ENCODE measurements around the gene RIT2. TPM values are rescaled to one million over a fixed set of nuclear protein-coding genes. Genes with fewer than 3 reads are reported as not detected.
"Not testable (repeated sequence)": the region's sequence is repeated elsewhere in the genome, so short reads cannot be mapped to it uniquely, and the experiment has no call there.

RIT2 gene
- total and polyA plus RNA-seq, 3 donors from 2014 or later: 0.82 TPM; not detected in 2

DNA sequence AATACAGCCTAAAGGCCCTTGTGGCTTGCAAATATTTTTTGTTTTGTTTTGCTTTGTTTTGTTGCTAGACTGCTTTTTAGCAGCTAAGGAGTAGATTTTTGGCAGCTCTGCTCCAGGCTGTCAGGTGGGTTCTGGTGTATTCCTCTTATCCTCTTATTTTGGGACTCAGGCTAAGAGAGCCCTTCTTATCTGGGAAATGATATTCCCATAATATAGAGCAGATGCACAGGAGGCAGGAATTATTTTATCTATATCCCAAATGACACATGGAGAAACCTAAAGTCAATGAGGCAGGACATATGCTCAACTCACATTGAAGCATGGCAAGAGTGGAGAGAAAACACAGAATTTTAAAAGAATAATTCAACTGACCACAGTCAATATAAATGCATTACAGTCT is 369.6 kb downstream of the RIT2 start:
- H3K9me3 ChIP-seq: no peaks in the 10 kb centered on the region
- no peak overlapping the region for H3K4me3 ChIP-seq
- H3K36me3 ChIP-seq (ENCODE audit: low read depth, missing control alignments): no peaks in the 10 kb centered on the region
- no peak for TF ChIP-seq POLR2A (IDR thresholded peaks at IDR 0.05)
- TF ChIP-seq, protein P1, sequence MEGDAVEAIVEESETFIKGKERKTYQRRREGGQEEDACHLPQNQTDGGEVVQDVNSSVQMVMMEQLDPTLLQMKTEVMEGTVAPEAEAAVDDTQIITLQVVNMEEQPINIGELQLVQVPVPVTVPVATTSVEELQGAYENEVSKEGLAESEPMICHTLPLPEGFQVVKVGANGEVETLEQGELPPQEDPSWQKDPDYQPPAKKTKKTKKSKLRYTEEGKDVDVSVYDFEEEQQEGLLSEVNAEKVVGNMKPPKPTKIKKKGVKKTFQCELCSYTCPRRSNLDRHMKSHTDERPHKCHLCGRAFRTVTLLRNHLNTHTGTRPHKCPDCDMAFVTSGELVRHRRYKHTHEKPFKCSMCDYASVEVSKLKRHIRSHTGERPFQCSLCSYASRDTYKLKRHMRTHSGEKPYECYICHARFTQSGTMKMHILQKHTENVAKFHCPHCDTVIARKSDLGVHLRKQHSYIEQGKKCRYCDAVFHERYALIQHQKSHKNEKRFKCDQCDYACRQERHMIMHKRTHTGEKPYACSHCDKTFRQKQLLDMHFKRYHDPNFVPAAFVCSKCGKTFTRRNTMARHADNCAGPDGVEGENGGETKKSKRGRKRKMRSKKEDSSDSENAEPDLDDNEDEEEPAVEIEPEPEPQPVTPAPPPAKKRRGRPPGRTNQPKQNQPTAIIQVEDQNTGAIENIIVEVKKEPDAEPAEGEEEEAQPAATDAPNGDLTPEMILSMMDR (IDR thresholded peaks at IDR 0.05): no peak
- no peaks in the 10 kb centered on the region for H3K27me3 ChIP-seq
- H3K27ac ChIP-seq: no peak overlapping the region
- DNase-seq: no peak
- intact Hi-C loops (cut with DNase I; ENCODE audit: low total_unique reads): no loop called here
- no peaks in the 10 kb centered on the region for H3K4me1 ChIP-seq

DNA sequence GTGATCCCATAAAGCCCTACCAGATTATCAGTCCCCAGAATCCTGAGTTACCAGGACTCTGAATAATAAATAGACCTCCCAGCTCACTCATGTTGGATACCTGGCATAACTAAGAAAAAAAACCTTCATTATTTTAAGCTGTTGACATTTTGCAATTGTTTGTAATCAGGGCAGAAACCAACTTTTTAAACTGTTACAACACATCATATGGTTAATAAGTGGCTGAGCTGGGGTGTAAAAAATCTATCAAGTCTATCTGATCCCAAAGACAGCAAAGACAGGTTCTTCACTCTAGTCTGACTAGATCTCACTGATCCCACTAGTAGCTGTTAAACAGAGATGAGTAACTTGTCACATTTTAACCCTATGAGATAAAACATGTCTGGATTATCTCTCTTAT is 370.3 kb downstream of the RIT2 start:
- H3K36me3 ChIP-seq (ENCODE audit: low read depth, missing control alignments): no peaks in the 10 kb centered on the region
- intact Hi-C loops (cut with DNase I; ENCODE audit: low total_unique reads): no loop called here

DNA sequence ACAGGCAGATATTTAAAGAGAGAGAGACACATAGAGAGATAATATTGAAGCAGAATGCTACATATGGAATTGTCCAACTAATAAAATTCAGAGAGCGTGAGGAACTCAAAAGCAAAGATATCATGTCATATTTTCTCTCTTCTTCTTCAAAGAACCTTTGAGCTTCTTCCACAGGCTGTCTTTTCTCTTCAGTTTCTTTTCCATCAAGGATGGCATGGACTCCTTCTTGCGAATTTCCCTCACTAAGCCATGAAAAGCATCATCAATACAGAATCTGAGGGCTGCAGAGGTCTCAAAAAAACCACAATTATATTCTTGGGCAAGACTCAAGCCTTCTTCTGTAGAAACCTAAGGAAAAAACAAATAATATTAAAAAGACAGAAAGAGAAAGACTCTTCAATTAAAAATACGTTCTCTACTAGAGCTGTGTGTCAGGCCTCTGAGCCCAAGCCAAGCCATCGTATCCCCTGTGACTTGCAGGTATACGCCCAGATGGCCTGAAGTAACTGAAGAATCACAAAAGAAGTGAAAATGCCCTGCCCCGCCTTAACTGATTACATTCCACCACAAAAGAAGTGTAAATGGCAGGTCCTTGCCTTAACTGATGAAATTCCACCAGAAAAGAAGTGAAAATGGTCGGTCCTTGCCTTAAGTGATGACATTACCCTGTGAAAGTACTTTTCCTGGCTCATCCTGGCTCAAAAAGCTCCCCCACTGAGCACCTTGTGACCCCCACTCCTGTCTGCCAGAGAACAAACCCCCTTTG is 371.9 kb downstream of the RIT2 start:
- WGBS, 2 donors: 90 to 91% methylated on average over 7 of the region's 7 CpGs
- Histone ChIP-seq H3K4me1 (no peaks in the 10 kb centered on the region), H3K4me3 (no peak overlapping the region), H3K9me3 (no peaks in the 10 kb centered on the region), H3K27ac (no peak overlapping the region), H3K36me3 (ENCODE audit: low read depth, missing control alignments) (no peaks in the 10 kb centered on the region), H3K27me3 (no peaks in the 10 kb centered on the region)
- TF ChIP-seq, protein P1 (IDR thresholded peaks at IDR 0.05): no peak
- no peak for TF ChIP-seq POLR2A (IDR thresholded peaks at IDR 0.05)
- intact Hi-C loops (cut with DNase I; ENCODE audit: low total_unique reads): no loop called here
- no peak for DNase-seq

More for the DNA sequence above, 370.3 kb downstream of the RIT2 start:
- no peak for DNase-seq
- H3K27me3 ChIP-seq: no peaks in the 10 kb centered on the region
- TF ChIP-seq, protein P1 (IDR thresholded peaks at IDR 0.05): no peak
- no peak for TF ChIP-seq POLR2A (IDR thresholded peaks at IDR 0.05)
- H3K27ac ChIP-seq: no peak overlapping the region
- H3K4me3 ChIP-seq: no peak overlapping the region
- no peaks in the 10 kb centered on the region for H3K9me3 ChIP-seq
- H3K4me1 ChIP-seq: no peaks in the 10 kb centered on the region

DNA sequence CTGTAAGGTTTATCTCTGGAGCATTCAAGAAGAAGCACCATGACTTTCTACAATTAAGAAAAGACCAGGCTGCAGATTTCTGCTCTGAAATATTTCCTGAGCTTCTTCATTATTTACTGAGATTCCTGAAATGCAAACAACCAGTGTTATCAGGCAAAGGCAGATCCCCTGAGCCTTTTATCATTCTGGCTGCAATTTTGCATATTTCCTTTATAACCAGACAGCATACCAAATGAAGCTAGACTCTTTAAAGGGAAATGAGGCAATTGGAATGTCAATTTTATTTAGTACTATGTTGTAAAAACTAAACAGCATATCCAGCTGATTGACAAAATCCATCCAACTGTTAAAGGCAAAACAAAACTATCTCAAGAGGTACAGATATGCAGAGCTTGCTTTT is 372.5 kb downstream of the RIT2 start:
- no peaks in the 10 kb centered on the region for H3K36me3 ChIP-seq (ENCODE audit: low read depth, missing control alignments)
- intact Hi-C loops (cut with DNase I; ENCODE audit: low total_unique reads): no loop called here
- no peak for DNase-seq
- H3K9me3 ChIP-seq: no peaks in the 10 kb centered on the region
- no peak overlapping the region for H3K4me3 ChIP-seq
- no peak overlapping the region for H3K27ac ChIP-seq
- no peaks in the 10 kb centered on the region for H3K4me1 ChIP-seq
- TF ChIP-seq, protein P1 (IDR thresholded peaks at IDR 0.05): no peak
- no peak for TF ChIP-seq POLR2A (IDR thresholded peaks at IDR 0.05)
- no peaks in the 10 kb centered on the region for H3K27me3 ChIP-seq

DNA sequence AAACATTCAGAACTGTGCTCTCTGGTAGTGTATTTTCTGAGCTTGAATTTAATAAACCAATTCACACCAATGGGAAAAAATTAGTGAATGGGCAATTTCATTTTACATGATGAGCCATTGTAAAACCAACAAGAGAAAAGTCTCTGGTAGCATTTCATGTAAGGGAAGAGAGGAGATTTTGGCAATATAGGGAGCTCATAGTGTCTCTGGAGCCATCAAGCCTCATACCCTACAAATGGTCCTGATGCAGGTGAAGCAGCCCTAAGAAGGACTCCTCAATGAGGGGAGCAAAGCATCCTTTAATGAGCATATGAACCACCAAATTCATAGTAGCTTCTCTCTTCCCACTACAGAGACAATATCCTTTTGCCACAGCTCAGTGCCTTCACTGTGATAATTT is 373.0 kb downstream of the RIT2 start:
- H3K4me1 ChIP-seq: no peaks in the 10 kb centered on the region
- intact Hi-C loops (cut with DNase I; ENCODE audit: low total_unique reads): no loop called here

DNA sequence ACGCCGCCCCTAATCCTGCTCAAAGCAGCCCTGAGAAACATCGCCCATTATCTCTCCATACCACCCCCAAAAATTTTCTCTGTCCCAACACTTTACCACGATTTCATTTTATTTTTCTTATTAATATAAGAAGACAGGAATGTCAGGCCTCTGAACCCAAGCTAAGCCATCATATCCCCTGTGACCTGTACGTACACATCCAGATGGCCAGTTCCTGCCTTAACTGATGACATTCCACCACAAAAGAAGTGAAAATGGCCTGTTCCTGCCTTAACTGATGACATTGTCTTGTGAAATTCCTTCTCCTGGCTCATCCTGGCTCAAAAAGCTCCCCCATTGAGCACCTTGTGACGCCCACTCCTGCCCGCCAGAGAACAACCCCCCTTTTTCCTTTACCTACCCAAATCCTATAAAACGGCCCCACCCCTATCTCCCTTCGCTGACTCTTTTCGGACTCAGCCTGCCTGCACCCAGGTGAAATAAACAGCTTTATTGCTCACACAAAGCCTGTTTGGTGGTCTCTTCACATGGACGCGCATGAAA is 373.6 kb downstream of the RIT2 start:
- H3K9me3 ChIP-seq; H3K36me3 ChIP-seq (ENCODE audit: low read depth, missing control alignments); H3K4me3 ChIP-seq; intact Hi-C loops (cut with DNase I; ENCODE audit: low total_unique reads); H3K27ac ChIP-seq; DNase-seq; H3K27me3 ChIP-seq; H3K4me1 ChIP-seq: not testable (repeated sequence)
- 89 to 92% methylated on average over 12 of the region's 12 CpGs for WGBS, 2 donors

More for the DNA sequence above, 373.0 kb downstream of the RIT2 start:
- no peak overlapping the region for H3K27ac ChIP-seq
- no peaks in the 10 kb centered on the region for H3K36me3 ChIP-seq (ENCODE audit: low read depth, missing control alignments)
- no peak overlapping the region for H3K4me3 ChIP-seq
- no peaks in the 10 kb centered on the region for H3K9me3 ChIP-seq
- no peak for TF ChIP-seq POLR2A (IDR thresholded peaks at IDR 0.05)
- TF ChIP-seq, protein P1 (IDR thresholded peaks at IDR 0.05): no peak
- H3K27me3 ChIP-seq: no peaks in the 10 kb centered on the region
- DNase-seq: no peak

DNA sequence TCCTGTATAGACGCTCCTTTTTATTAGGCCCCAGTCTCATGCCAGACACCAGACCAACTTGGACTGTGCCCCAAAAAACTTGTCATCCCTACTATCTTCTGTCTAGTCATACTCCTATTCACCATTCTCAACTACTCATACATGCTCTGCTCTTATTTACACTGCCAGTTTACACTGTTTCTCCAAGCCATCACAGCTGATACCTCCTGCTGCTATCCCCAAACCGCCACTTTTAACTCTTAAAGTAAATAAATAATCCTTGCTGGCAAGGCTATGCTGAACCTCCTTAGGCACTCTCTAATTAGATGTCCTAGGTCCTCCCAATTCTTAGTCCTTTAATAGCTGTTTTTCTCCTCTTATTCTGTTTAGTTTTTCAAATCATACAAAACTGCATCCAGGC is 374.2 kb downstream of the RIT2 start:
- H3K9me3 ChIP-seq; H3K4me1 ChIP-seq; H3K36me3 ChIP-seq (ENCODE audit: low read depth, missing control alignments); H3K27ac ChIP-seq; intact Hi-C loops (cut with DNase I; ENCODE audit: low total_unique reads); DNase-seq; H3K27me3 ChIP-seq; H3K4me3 ChIP-seq: not testable (repeated sequence)
- 80 to 94% methylated on average over 1 to 2 of the region's 2 CpGs for WGBS, 2 donors
